Measurements from ENCODE around the gene ZYG11B. TPM values are rescaled to one million over a fixed set of nuclear protein-coding genes. Genes with fewer than 3 reads are reported as not detected.

ZYG11B gene
- total and polyA plus RNA-seq, 2 of the 13 experiments (the other 11 are each of a cell fraction or from before 2014, with no cell fraction given), result 6.9 to 17.9 TPM

DNA sequence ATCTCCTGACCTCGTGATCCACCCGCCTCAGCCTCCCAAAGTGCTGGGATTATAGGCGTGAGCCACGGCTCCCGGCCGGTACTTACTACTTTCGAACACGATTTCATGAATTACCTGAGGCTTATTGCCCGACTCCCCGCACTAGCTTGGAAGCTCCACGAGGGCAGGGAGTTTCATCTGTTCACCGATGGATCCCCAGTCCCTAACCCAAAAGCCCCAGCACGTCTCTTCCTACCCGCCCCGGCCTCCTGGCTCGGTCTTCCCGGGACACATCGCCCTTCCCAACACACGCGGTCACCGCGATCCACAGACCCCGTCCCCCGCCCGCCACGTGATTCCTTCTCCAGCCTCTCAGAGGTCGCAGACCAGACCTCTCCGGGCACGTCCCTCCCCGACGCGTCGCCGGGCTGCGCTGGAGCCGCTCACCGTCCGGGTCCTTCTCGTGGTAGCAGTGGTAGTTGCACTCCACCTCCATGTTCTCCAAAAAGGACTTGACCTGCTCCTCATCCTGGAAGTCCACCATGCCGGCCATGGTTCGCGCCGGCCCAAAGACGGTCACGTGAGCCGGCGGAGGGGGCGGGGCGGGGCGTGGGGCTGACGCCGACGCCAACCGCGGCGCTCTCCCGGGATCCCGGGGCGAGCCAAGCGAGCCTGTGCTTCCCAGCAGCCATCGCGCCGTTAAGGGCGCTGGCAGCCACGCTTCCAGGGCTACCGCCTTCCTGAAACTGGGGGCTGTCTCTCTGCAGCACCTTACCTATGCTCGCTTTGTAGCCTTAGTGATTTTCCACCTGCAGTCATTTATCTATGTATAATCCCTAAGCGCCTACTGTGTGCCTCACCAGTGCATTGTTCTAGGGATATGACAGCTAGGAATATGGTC, 28.2 kb upstream of the ZYG11B start, which contains the start of gene COA7 (continued):
- TF ChIP-seq SNRNP70 (IDR thresholded peaks at IDR 0.05; ENCODE audit: low read depth, low read length) (no peak), SIN3B (IDR thresholded peaks at IDR 0.05; ENCODE audit: low read length) (no peak), HMG20A (CRISPR knock-in tag; IDR thresholded peaks at IDR 0.05; ENCODE audit: borderline replicate concordance) (no peak; the same call in 1 of the 2 replicates), KDM6A (CRISPR knock-in tag; IDR thresholded peaks at IDR 0.05; ENCODE audit: low read depth) (no peak), NCOA2 (CRISPR knock-in tag; IDR thresholded peaks at IDR 0.05) (peak; percentile 70), ZFP90 (CRISPR knock-in tag; IDR thresholded peaks at IDR 0.05; ENCODE audit: borderline replicate concordance) (peak; percentile 96; the same call in 1 of the 2 replicates), ZNF253 (CRISPR knock-in tag; IDR thresholded peaks at IDR 0.05; ENCODE audit: borderline replicate concordance) (peak; percentile 70), KDM2A (CRISPR knock-in tag; IDR thresholded peaks at IDR 0.05; ENCODE audit: borderline replicate concordance, low read depth) (peak; percentile 76), FOSL2 (CRISPR knock-in tag; IDR thresholded peaks at IDR 0.05) (no peak; the same call in 1 of the 2 replicates), ZNF136 (CRISPR knock-in tag; IDR thresholded peaks at IDR 0.05; ENCODE audit: low read depth) (peak; percentile 89; the same call in 1 of the 2 replicates), BCL6 (CRISPR knock-in tag; IDR thresholded peaks at IDR 0.05) (no peak; the same call in 1 of the 2 replicates), CHCHD3 (CRISPR knock-in tag; IDR thresholded peaks at IDR 0.05) (no peak; the same call in 1 of the 2 replicates), ZNF773 (CRISPR knock-in tag; IDR thresholded peaks at IDR 0.05; ENCODE audit: borderline replicate concordance) (0 out of 2 replicates have a peak, but pooled peaks have one; percentile 18), ZNF180 (CRISPR knock-in tag; IDR thresholded peaks at IDR 0.05; ENCODE audit: borderline replicate concordance, low read depth) (no peak), ZNF614 (CRISPR knock-in tag; IDR thresholded peaks at IDR 0.05; ENCODE audit: borderline replicate concordance) (peak; percentile 19; the same call in 1 of the 2 replicates), TCF7 (IDR thresholded peaks at IDR 0.05; ENCODE audit: low read depth) (no peak), NFIB (CRISPR knock-in tag; IDR thresholded peaks at IDR 0.05; ENCODE audit: borderline replicate concordance) (no peak), SKI (IDR thresholded peaks at IDR 0.05; ENCODE audit: partially characterized antibody) (no peak), ZFP36L2 (CRISPR knock-in tag; IDR thresholded peaks at IDR 0.05) (no peak), RAD51 (IDR thresholded peaks at IDR 0.05; ENCODE audit: borderline replicate concordance) (peak; percentile 85), ZNF138 (CRISPR knock-in tag; IDR thresholded peaks at IDR 0.05; ENCODE audit: low read depth) (peak; percentile 97; the same call in 1 of the 2 replicates), NFIC (IDR thresholded peaks at IDR 0.05; ENCODE audit: low read length) (no peak), MBD4 (IDR thresholded peaks at IDR 0.05; ENCODE audit: borderline replicate concordance, low read length) (no peak), SMARCE1 (IDR thresholded peaks at IDR 0.05; ENCODE audit: borderline replicate concordance) (no peak)
- TF ChIP-seq, protein P1, sequence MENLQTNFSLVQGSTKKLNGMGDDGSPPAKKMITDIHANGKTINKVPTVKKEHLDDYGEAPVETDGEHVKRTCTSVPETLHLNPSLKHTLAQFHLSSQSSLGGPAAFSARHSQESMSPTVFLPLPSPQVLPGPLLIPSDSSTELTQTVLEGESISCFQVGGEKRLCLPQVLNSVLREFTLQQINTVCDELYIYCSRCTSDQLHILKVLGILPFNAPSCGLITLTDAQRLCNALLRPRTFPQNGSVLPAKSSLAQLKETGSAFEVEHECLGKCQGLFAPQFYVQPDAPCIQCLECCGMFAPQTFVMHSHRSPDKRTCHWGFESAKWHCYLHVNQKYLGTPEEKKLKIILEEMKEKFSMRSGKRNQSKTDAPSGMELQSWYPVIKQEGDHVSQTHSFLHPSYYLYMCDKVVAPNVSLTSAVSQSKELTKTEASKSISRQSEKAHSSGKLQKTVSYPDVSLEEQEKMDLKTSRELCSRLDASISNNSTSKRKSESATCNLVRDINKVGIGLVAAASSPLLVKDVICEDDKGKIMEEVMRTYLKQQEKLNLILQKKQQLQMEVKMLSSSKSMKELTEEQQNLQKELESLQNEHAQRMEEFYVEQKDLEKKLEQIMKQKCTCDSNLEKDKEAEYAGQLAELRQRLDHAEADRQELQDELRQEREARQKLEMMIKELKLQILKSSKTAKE (CRISPR knock-in tag; IDR thresholded peaks at IDR 0.05; ENCODE audit: borderline replicate concordance), result peak; percentile 72; the same call in 1 of the 2 replicates
- TF ChIP-seq, protein P2, sequence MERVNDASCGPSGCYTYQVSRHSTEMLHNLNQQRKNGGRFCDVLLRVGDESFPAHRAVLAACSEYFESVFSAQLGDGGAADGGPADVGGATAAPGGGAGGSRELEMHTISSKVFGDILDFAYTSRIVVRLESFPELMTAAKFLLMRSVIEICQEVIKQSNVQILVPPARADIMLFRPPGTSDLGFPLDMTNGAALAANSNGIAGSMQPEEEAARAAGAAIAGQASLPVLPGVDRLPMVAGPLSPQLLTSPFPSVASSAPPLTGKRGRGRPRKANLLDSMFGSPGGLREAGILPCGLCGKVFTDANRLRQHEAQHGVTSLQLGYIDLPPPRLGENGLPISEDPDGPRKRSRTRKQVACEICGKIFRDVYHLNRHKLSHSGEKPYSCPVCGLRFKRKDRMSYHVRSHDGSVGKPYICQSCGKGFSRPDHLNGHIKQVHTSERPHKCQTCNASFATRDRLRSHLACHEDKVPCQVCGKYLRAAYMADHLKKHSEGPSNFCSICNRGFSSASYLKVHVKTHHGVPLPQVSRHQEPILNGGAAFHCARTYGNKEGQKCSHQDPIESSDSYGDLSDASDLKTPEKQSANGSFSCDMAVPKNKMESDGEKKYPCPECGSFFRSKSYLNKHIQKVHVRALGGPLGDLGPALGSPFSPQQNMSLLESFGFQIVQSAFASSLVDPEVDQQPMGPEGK (CRISPR knock-in tag; IDR thresholded peaks at IDR 0.05), result no peak; the same call in 1 of the 2 replicates

Data from HepG2 (cell line).